Memory B cell (primary cell): ENCODE measurements around the gene ZNF45.

Experiments
- ATAC-seq: fragments of 150-1000 bp; cut with Tn5 transposase; 2 replicates; pipeline ENCODE4 v1.10.0; 2021; ENCODE audit warnings: low read depth, mild to moderate bottlenecking, moderate library complexity
- DNase-seq, 2 donors: peaks; one replicate each; pipeline ENCODE4 v3.0.0; 2022; ENCODE audit warnings: low spot score in 2 of 2
- H3K27ac Mint-ChIP-seq: one replicate; pipeline ENCODE4 v1.8.0; 2022; ENCODE audit warnings: mild to moderate bottlenecking, moderate library complexity, mixed read lengths
- H3K27me3 Mint-ChIP-seq: one replicate; pipeline ENCODE4 v1.8.0; 2022; ENCODE audit warnings: mixed read lengths
- H3K36me3 Mint-ChIP-seq: one replicate; pipeline ENCODE4 v1.8.0; 2022; ENCODE audit warnings: mild to moderate bottlenecking, mixed read lengths
- H3K4me1 Mint-ChIP-seq: one replicate; pipeline ENCODE4 v1.8.0; 2022; ENCODE audit warnings: mixed read lengths
- H3K4me3 Mint-ChIP-seq: one replicate; pipeline ENCODE4 v1.8.0; 2022; ENCODE audit warnings: mild to moderate bottlenecking, moderate library complexity, mixed read lengths
- H3K9me3 Mint-ChIP-seq: one replicate; pipeline ENCODE4 v1.8.0; 2022; ENCODE audit warnings: mixed read lengths

ZNF45 gene

DNA sequence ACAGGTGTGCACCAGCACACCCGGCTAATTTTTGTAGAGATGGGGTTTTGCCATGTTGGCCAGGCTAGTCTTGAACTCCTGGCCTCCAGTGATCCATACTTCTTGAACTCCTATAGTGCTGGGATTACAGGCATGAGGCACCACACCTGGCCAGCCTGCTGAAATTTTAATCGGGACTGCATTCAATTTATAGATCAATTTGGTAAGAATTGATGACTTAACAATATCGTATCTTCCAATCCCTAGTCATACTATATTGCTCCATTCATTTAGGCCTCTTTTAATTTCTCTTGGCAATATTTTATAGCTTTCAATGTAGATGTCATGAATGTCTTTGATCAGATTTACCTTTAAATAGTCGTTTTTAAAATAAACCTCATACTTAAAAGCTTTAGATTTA, 5.6 kb upstream of the ZNF45 start:
- Mint-ChIP-seq H3K4me1 (no peaks in the 10 kb centered on the region), H3K27me3 (peaks cover 2% of the 10 kb centered on the region), H3K9me3 (peaks cover 9% of the 10 kb centered on the region), H3K36me3 (no peaks in the 10 kb centered on the region), H3K27ac (no peak overlapping the region), H3K4me3 (no peak overlapping the region)
- DNase-seq = no peak
- no peak for ATAC-seq

DNA sequence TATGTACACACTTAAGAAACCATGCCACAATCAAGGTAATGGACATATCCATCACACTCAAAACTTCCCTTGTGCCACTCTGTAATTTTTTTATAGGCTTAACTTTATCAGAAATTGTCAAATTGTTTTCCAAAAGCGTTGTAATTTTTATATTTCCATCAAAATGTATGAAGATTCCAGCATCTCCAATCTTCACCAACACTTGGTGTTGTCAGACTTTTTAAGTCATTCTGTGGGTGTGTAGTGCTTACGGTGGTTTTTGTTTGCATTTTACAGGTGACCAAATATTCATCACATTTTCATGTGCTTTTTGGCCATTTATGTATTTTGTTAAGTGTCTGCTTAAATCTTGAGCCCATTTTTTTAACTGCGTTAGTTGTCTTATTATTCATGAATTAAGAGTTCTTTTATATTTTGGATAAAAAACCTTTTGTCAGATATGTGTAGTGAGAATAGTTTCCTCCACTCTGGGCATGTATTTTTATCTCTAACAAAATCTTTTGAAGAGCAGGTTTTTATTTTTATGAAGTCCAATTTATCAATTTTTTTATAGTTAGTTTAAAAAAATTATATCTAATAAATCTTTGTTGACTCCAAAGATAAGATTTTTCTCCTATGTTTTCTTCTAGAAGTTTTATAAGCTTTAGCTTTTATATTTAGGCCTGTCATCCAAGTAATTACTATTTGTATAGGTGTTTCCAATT, 4.6 kb upstream of the ZNF45 start:
- Mint-ChIP-seq H3K27ac (no peak overlapping the region), H3K9me3 (peaks cover 9% of the 10 kb centered on the region), H3K27me3 (peaks cover 2% of the 10 kb centered on the region), H3K4me3 (no peak overlapping the region), H3K36me3 (no peaks in the 10 kb centered on the region), H3K4me1 (no peaks in the 10 kb centered on the region)
- ATAC-seq (no peak), DNase-seq (no peak)

DNA sequence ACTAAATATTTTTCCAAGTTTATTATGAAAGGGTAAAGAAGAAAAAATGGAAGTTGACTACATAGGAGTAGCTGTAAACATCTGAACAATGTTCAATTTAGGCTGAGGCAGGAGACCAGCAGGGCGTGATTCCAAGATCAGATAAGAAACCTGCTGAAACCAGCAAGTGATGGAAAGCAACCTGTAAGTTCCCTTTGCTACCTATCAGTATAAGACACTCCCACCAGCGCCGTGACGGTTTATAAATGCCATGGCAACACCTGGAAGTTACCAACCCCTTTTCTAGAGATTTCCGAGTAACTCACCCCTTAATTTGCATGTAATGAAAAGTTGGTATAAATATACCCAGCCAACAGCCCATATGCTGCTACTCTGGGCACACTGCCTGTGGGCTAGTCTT, 1.1 kb upstream of the ZNF45 start:
- Mint-ChIP-seq H3K27me3 (no peaks in the 10 kb centered on the region), H3K36me3 (peaks cover 13% of the 10 kb centered on the region), H3K4me1 (peaks cover 7% of the 10 kb centered on the region), H3K4me3 (peak overlapping the region; percentile 93), H3K9me3 (peaks cover 1% of the 10 kb centered on the region), H3K27ac (no peak overlapping the region)
- ATAC-seq = no peak
- no peak for DNase-seq

DNA sequence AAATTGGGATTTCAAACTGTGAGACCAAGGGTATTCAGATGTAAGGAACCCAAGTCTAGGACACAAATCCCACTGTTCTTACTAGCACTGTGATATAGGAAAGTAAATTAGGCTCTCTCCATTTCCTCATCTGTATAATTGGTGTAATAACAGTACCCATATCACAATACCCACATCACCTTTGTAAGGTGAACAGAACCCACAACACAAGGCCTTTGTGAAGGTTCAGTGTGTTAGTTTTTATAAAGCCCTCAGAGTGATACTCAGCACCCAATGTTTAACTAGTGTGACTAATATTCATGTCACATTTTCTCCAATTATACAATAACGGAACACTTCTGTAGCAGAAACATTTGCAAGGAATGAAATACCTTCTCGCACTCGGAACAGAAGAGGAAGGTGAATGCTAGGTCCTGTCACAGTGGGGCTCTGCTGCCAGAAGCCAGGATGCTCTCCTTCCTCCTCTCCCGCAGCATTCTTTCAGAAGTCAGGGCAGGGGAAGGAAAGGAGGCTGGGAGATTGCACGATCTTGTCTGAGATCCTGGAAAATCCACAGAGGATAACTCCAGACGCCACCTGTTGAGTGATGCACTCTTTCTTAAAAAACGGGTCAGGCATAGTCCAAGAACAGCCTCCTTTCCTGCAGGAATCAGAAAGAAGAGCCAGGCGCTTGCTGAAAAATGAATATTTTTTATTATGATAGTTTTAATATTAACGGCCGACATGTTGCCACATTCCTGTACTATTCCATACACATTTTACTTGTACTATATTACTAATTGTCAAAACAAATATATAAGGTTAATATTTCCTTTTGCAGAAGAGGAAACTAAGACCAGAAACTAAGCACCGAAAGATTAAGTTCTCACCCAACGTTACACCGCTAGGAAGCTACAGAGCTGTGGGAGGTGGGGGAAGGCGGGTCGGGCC, 762 bp downstream of the ZNF45 start:
- Mint-ChIP-seq H3K4me3 (peak overlapping the region; percentile 93), H3K36me3 (peaks cover 28% of the 10 kb centered on the region), H3K27me3 (no peaks in the 10 kb centered on the region), H3K4me1 (peaks cover 7% of the 10 kb centered on the region), H3K9me3 (no peaks in the 10 kb centered on the region), H3K27ac (peak overlapping the region; percentile 81)
- ATAC-seq (no peak), DNase-seq (no peak)

DNA sequence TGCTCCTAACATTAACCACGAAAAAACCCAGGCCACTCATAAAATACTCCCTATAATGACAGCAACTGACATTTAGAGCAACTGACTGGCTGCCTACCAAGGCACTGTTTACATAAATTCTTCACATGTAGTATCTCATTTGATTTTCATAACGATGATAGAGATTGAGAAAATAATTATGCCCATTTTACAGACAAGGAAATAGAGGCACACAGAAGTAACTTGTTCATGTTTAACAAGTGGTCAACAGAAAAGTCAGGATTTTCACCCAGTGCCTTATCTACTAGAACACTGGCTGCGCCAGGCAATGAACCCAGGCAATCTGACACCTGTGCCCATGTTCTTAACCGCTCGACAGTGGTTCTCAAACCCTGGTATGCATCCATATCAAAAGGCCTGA, 6.3 kb downstream of the ZNF45 start:
- H3K4me3 Mint-ChIP-seq = no peak overlapping the region
- peaks cover 2% of the 10 kb centered on the region for H3K4me1 Mint-ChIP-seq
- H3K27me3 Mint-ChIP-seq = no peaks in the 10 kb centered on the region
- H3K9me3 Mint-ChIP-seq = peaks cover 3% of the 10 kb centered on the region
- no peak overlapping the region for H3K27ac Mint-ChIP-seq
- DNase-seq = no peak
- peaks cover 68% of the 10 kb centered on the region for H3K36me3 Mint-ChIP-seq
- ATAC-seq = no peak

DNA sequence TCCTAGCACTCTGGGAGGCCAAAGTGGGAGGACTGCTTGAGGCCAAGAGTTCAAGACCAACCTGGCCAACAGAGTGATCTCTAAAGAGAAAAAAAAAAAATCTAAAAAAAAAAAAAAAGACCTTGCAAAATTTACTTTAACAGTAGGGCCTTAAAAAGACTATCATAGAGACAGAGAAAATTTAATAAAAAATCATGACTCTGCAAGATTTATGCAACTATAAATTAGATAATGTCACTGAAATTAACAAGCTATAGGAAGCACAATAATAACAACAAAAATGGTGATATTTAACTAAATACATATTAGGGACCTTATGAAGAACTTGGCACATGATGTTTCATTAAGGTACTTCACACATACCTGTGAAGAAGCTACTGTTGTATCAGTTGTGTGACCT, 11.2 kb downstream of the ZNF45 start:
- ATAC-seq = no peak
- peaks cover 69% of the 10 kb centered on the region for H3K36me3 Mint-ChIP-seq
- DNase-seq = no peak
- no peaks in the 10 kb centered on the region for H3K27me3 Mint-ChIP-seq
- peaks cover 3% of the 10 kb centered on the region for H3K9me3 Mint-ChIP-seq
- no peak overlapping the region for H3K27ac Mint-ChIP-seq
- no peaks in the 10 kb centered on the region for H3K4me1 Mint-ChIP-seq
- no peak overlapping the region for H3K4me3 Mint-ChIP-seq

DNA sequence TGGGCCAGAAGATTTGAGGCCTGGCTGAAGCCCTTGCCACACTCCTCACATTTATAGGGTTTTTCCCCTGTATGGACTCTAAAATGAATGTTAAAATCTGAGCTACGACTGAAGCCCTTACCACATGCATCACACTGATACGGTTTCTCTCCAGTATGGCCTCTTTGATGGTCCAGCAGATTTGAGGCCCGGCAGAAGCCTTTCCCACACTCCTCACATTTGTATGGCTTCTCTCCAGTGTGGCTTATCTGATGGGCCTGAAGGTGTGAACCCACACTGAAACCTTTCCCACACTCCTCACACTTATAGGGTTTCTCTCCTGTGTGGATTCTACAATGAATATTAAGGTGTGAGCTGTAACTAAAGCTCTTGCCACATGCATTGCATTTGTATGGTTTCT, 21.0 kb downstream of the ZNF45 start:
- Mint-ChIP-seq H3K27ac (peak overlapping the region; percentile 39), H3K9me3 (peaks cover 28% of the 10 kb centered on the region), H3K27me3 (no peaks in the 10 kb centered on the region), H3K4me1 (no peaks in the 10 kb centered on the region), H3K36me3 (peaks cover 65% of the 10 kb centered on the region), H3K4me3 (no peak overlapping the region)
- DNase-seq = no peak
- no peak for ATAC-seq

DNA sequence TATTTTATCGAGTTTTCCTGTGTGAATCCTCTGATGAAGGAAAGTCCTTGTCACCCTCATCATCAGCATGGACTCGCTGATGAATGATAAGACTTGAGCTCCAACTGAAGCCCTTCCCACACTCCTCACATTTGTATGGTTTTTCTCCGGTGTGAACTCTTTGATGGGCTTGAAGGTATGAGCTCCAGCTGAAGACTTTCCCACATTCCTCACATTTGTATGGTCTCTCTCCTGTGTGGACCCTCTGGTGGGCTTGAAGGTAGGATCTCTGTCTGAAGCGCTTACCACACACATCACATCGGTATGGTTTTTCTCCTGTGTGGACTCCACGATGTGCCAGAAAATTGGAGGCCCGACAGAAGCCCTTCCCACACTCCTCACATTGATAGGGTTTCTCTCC, 21.7 kb downstream of the ZNF45 start:
- Mint-ChIP-seq H3K27ac (no peak overlapping the region), H3K4me1 (no peaks in the 10 kb centered on the region), H3K36me3 (peaks cover 60% of the 10 kb centered on the region), H3K4me3 (no peak overlapping the region), H3K27me3 (no peaks in the 10 kb centered on the region), H3K9me3 (peaks cover 31% of the 10 kb centered on the region)
- ATAC-seq = no peak
- no peak for DNase-seq

DNA sequence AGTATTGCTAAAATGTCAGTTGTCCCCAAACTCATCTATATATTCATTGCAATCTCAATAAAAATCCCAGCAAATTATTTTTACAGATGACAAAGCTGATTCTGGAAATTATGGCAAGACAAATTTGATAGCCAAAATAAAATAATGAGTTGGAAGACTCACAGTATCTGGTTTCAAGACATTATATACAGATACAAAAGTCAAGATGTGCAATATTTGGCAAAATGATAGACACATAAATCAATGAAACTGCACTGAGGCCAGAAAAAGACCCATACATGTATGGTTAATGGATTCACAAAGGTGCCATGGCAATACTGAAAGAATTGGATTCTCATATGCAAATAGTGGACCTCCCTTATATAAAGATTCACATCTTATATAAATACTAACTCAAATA, 24.2 kb downstream of the ZNF45 start:
- peaks cover 34% of the 10 kb centered on the region for H3K9me3 Mint-ChIP-seq
- no peak overlapping the region for H3K4me3 Mint-ChIP-seq
- H3K36me3 Mint-ChIP-seq = peaks cover 45% of the 10 kb centered on the region
- H3K27me3 Mint-ChIP-seq = no peaks in the 10 kb centered on the region
- ATAC-seq = no peak
- no peak overlapping the region for H3K27ac Mint-ChIP-seq
- no peaks in the 10 kb centered on the region for H3K4me1 Mint-ChIP-seq
- no peak for DNase-seq

DNA sequence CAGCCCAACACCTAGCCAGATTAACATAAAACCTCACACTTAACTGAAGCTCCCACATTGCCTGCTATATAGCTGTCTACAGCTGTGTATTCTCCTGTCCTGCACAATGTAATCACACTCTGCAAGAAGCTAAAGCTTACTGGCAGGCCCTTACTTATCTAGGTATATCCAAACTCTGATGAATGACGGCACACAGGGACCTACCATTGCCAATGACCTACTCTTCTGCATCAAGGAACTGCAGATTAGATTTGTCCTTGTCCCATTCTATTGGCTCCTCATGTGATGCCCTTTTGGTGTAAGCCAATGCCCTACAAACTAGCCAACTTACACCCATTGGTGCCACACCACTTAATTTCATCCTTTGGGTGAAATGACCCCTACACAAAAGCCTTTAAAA, 26.4 kb downstream of the ZNF45 start:
- H3K4me1 Mint-ChIP-seq = no peaks in the 10 kb centered on the region
- DNase-seq (no peak), ATAC-seq (no peak)
- peaks cover 34% of the 10 kb centered on the region for H3K36me3 Mint-ChIP-seq
- H3K4me3 Mint-ChIP-seq = no peak overlapping the region
- peaks cover 31% of the 10 kb centered on the region for H3K9me3 Mint-ChIP-seq
- H3K27me3 Mint-ChIP-seq = no peaks in the 10 kb centered on the region
- H3K27ac Mint-ChIP-seq = no peak overlapping the region

DNA sequence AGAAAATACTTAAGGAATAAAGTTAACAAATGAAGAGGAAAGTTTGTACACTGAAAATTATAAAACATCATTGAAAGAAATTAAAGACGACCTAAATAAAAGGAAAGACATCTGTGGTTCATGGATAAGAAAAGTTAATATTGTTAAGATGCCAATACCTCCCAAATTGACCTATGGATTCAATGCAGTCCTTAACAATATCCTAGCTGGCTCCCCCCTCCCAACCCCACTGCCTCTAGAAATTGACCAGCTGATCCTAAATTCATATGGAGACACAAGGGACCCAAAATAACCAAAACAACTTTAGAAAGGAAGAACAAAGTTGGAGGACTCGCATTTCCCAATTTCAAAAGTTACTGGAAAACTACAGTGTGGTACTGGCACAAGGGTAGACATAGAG, 28.3 kb downstream of the ZNF45 start:
- H3K27me3 Mint-ChIP-seq = no peaks in the 10 kb centered on the region
- H3K27ac Mint-ChIP-seq = no peak overlapping the region
- peaks cover 27% of the 10 kb centered on the region for H3K36me3 Mint-ChIP-seq
- no peaks in the 10 kb centered on the region for H3K4me1 Mint-ChIP-seq
- no peak overlapping the region for H3K4me3 Mint-ChIP-seq
- no peak for ATAC-seq
- no peak for DNase-seq
- H3K9me3 Mint-ChIP-seq = peaks cover 27% of the 10 kb centered on the region

DNA sequence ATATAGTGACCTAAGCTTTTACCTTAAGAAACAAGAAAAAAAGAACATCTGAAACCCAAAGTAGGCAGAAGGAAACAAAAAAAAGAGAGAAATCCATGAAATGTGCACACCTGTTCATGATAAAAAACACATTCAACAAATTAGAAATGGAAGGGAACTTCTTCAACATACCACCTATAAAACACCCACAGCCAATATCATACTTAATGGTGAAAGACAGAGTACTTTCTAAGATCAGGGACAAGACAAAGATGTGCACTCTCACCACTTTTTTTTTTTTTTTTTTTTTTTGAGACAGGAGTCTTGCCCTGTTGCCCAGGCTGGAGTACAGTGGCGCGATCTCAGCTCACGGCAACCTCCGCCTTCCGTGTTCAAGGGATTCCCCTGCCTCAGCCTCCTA, 29.2 kb downstream of the ZNF45 start:
- Mint-ChIP-seq H3K4me3 (no peak overlapping the region), H3K27me3 (no peaks in the 10 kb centered on the region), H3K4me1 (peaks cover 7% of the 10 kb centered on the region), H3K27ac (no peak overlapping the region), H3K36me3 (peaks cover 29% of the 10 kb centered on the region), H3K9me3 (peaks cover 27% of the 10 kb centered on the region)
- ATAC-seq (no peak), DNase-seq (no peak)

DNA sequence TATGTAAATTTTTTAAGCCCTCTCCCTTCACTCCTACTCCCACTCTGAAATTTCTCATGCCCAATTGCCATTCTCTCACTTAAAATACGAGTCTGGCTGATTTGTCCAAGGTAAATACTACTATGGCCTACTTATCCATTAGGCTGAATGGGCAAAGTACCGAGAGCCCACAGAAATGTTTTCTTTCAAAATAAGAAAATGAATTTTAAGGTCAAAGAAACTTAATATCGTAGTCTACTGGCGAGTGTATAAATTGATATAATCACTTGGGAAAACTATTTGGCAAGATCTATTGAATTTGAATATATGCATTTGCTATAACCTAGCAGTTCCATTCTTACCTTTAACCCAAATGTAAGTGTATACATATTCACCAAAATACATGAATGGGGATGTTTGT, 32.7 kb downstream of the ZNF45 start:
- H3K27me3 Mint-ChIP-seq = no peaks in the 10 kb centered on the region
- no peak overlapping the region for H3K27ac Mint-ChIP-seq
- H3K36me3 Mint-ChIP-seq = peaks cover 39% of the 10 kb centered on the region
- DNase-seq (no peak), ATAC-seq (no peak)
- peak overlapping the region; percentile 97 for H3K4me3 Mint-ChIP-seq
- peaks cover 20% of the 10 kb centered on the region for H3K9me3 Mint-ChIP-seq
- peaks cover 7% of the 10 kb centered on the region for H3K4me1 Mint-ChIP-seq
